Measurements from ENCODE around the gene AUTS2.
A peak's percentile ranks its signal among the peaks of the same experiment; 100 is the strongest.

AUTS2 gene

DNA sequence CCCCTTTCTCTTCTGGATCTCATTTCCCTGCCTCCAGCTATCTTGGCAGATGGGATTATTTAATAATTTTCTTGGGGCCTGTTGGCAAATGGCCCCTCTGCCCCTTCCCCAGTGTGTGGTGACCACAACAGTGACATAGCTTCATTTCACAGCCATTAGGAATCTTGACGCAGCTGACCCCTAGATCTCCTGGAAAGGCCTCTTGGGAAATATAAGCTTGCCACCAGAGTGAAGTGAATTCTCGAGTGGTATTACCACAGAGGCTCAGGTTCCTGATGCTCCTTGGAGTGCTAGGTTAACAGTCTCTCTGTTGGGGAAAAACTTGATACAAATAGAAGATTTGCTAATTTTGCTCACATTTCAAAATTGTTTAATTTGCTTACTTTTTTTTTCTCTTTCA, 57.8 kb downstream of the AUTS2 start:
- intact Hi-C loops (cut with DNase I; ENCODE audit: low total_unique reads) = no loop called here
- Histone ChIP-seq H3K4me1 (peaks cover 0 to 5% (median 0%) of the 10 kb centered on the region in 4 donors), H3K4me3 (no peak overlapping the region), H3K36me3 (no peaks in the 10 kb centered on the region), H3K9me3 (no peaks in the 10 kb centered on the region), H3K27ac (no peak overlapping the region), H3K27me3 (no peaks in the 10 kb centered on the region)
- no peak for DNase-seq
- TF ChIP-seq, protein P1, sequence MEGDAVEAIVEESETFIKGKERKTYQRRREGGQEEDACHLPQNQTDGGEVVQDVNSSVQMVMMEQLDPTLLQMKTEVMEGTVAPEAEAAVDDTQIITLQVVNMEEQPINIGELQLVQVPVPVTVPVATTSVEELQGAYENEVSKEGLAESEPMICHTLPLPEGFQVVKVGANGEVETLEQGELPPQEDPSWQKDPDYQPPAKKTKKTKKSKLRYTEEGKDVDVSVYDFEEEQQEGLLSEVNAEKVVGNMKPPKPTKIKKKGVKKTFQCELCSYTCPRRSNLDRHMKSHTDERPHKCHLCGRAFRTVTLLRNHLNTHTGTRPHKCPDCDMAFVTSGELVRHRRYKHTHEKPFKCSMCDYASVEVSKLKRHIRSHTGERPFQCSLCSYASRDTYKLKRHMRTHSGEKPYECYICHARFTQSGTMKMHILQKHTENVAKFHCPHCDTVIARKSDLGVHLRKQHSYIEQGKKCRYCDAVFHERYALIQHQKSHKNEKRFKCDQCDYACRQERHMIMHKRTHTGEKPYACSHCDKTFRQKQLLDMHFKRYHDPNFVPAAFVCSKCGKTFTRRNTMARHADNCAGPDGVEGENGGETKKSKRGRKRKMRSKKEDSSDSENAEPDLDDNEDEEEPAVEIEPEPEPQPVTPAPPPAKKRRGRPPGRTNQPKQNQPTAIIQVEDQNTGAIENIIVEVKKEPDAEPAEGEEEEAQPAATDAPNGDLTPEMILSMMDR (IDR thresholded peaks at IDR 0.05) = no peak

DNA sequence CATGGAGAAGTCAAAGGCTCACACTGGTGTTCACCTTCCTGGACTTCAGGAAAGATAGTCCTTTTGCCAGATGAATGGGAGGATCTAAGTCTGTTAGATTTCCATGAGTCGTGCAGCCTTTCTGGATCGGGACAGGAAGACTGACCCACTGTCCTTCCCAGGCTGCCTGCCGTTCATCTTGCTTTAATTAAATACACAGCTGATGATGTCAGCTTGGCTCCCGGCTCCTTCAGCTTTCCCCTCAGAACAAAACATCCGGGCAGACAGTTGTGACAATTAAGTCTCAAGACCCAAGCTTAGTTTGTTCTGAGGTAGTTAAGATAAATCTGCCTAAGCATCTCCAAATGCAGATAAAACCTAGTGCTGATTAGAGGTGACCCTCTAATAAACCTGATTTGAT, 58.6 kb downstream of the AUTS2 start:
- Histone ChIP-seq H3K4me3 (no peak overlapping the region), H3K4me1 (peaks cover 0 to 5% (median 0%) of the 10 kb centered on the region in 4 donors), H3K27ac (no peak overlapping the region), H3K9me3 (no peaks in the 10 kb centered on the region), H3K36me3 (no peaks in the 10 kb centered on the region), H3K27me3 (no peaks in the 10 kb centered on the region)
- DNase-seq = peak in 1 of 2 donors; percentile 45
- intact Hi-C loops (cut with DNase I; ENCODE audit: low total_unique reads) = no loop called here
- TF ChIP-seq, protein P1 (IDR thresholded peaks at IDR 0.05) = no peak

DNA sequence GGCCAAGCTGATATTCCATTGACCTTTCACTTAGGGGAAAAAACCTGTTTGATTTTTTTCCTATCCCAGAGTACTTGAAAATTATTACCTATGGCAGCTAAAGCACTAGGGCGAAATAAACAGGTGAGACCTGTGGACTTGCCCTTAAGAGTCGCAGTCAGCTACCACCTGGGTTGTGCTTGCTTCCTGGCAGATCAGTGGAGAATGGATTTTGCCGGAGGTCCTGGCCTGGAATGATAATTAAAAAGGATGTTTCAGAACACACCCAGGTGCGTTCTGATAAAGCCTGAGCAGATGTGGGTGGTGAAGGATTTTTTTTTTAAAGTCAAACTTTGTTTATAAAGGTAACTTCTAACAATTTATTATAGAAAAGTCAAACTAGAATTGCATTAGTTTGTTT, 59.1 kb downstream of the AUTS2 start:
- Histone ChIP-seq H3K36me3 (no peaks in the 10 kb centered on the region), H3K27me3 (no peaks in the 10 kb centered on the region), H3K9me3 (no peaks in the 10 kb centered on the region), H3K4me1 (peaks cover 0 to 5% (median 0%) of the 10 kb centered on the region in 4 donors), H3K27ac (no peak overlapping the region), H3K4me3 (no peak overlapping the region)
- TF ChIP-seq, protein P1 (IDR thresholded peaks at IDR 0.05) = no peak
- DNase-seq = no peak
- intact Hi-C loops (cut with DNase I; ENCODE audit: low total_unique reads) = no loop called here

DNA sequence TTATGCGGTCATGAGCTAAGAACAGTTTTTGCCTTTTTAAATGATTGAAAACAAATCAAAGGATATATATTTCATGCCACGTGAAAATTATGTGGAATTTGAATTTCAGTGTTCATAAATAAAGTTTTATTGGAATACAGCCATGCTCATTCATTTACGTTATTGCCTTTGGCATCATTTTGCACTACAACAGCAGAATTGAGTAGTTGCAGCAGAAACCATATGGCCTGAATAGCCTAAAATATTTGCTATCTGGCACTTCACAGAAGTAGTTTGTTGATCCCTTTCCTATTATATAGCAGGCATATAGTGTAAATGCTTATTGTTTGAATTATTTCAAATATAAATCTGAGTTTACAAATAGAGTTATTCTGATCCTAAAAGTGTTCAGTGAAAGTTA, 59.7 kb downstream of the AUTS2 start:
- DNase-seq = no peak

DNA sequence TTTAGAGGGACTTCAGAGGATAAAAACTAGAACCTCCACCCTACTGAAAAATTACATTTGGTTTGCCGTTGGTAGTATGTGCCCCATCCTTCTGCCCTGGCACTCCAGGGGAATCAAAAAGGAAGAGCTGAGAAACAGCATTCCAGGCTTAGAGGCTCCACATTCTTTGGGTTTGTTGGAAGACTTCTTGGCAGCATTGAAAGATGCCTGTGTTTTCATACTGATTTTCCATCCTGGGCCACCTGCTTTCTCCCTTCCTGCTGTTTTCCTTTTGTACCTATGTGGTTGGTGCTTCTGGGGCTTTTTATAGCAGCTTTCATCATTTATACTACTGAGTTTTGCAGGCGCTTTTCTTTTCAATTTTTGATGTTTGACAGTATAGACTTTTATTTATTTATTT, 61.7 kb downstream of the AUTS2 start:
- H3K27ac ChIP-seq = no peak overlapping the region
- H3K36me3 ChIP-seq = no peaks in the 10 kb centered on the region
- H3K9me3 ChIP-seq = no peaks in the 10 kb centered on the region
- no peaks in the 10 kb centered on the region for H3K4me1 ChIP-seq
- no peak overlapping the region for H3K4me3 ChIP-seq
- TF ChIP-seq, protein P1 (IDR thresholded peaks at IDR 0.05) = no peak
- no peak for DNase-seq
- H3K27me3 ChIP-seq = no peaks in the 10 kb centered on the region
- intact Hi-C loops (cut with DNase I; ENCODE audit: low total_unique reads) = no loop called here

More for the DNA sequence above, 59.7 kb downstream of the AUTS2 start:
- Histone ChIP-seq H3K9me3 (no peaks in the 10 kb centered on the region), H3K4me3 (no peak overlapping the region), H3K27ac (no peak overlapping the region), H3K27me3 (no peaks in the 10 kb centered on the region), H3K36me3 (no peaks in the 10 kb centered on the region), H3K4me1 (peaks cover 0 to 5% (median 0%) of the 10 kb centered on the region in 4 donors)
- intact Hi-C loops (cut with DNase I; ENCODE audit: low total_unique reads) = no loop called here
- TF ChIP-seq, protein P1 (IDR thresholded peaks at IDR 0.05) = no peak

DNA sequence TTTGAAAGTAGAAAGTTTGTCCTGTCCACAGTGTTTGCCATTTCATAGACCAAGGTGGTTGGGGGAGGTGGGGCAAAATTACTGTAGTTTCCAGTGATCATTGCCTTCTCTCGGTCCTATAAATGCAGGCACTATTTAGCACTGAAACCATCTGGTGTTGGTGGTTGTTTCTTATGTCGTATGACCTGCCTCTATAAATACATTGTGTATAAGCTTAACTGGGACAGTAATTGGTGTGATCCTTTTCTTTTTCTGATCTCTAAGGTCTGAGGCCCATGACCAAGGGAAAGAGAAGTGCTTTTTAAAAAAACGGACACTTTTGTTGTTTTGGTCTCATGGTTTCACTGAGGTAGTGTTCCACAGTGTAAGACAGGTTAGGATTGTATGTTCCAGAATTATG, 63.1 kb downstream of the AUTS2 start:
- intact Hi-C loops (cut with DNase I; ENCODE audit: low total_unique reads) = no loop called here
- Histone ChIP-seq H3K27ac (no peak overlapping the region), H3K9me3 (no peaks in the 10 kb centered on the region), H3K4me1 (no peaks in the 10 kb centered on the region), H3K36me3 (no peaks in the 10 kb centered on the region), H3K4me3 (no peak overlapping the region), H3K27me3 (no peaks in the 10 kb centered on the region)
- DNase-seq = no peak
- TF ChIP-seq, protein P1 (IDR thresholded peaks at IDR 0.05) = no peak
